Muscle of leg (tissue), 11 donors: ENCODE data around the gene RIMKLA. TPM values are rescaled to one million over a fixed set of nuclear protein-coding genes. Genes with fewer than 3 reads are reported as not detected.

Experiments used
- DNase-seq: peaks from one replicate; pipeline ENCODE4 v3.0.0; 2013
- H3K27ac ChIP-seq: one replicate; pipeline ENCODE4 v1.5.1; 2013; ENCODE audit warnings: mild to moderate bottlenecking, low read length, control low read depth
- H3K27me3 ChIP-seq: one replicate; pipeline ENCODE4 v1.6.1; 2013; ENCODE audit warnings: low read length; ENCODE audit not compliant: control insufficient read depth, insufficient read depth
- H3K36me3 ChIP-seq: one replicate; pipeline ENCODE4 v1.6.1; 2013; ENCODE audit warnings: low read length; ENCODE audit not compliant: control insufficient read depth, insufficient read depth
- H3K4me1 ChIP-seq: one replicate; pipeline ENCODE4 v1.6.1; 2013; ENCODE audit warnings: low read length; ENCODE audit not compliant: control insufficient read depth, insufficient read depth
- H3K4me3 ChIP-seq: one replicate; pipeline ENCODE4 v1.5.1; 2013; ENCODE audit warnings: low read length, control low read depth
- H3K9me3 ChIP-seq: replicated peaks from 2 replicates; pipeline ENCODE4 v1.6.1; 2013; ENCODE audit warnings: low read depth, low read length; ENCODE audit not compliant: control insufficient read depth
- WGBS: methylation state at CpG from one replicate; pipeline ENCODE4 v1.1.5; 2013; ENCODE audit warnings: missing lambda C conversion rate; ENCODE audit not compliant: insufficient coverage; 5-methylcytosine and 5-hydroxymethylcytosine counted together
- polyA plus RNA-seq, 8 donors: library from polyadenylated mRNA; unstranded; fragments of 120-200 nt; gene quantifications; one replicate each; pipeline versions ENCODE4 v1.2.1 to v1.2.3, GENCODE V29; 2013; ENCODE audit warnings: inconsistent platforms in 1 of 8, low replicate concordance in 1 of 8; ENCODE audit not compliant: insufficient read length in 8 of 8, insufficient read depth in 1 of 8
- total RNA-seq: library from RNA; stranded (reverse); fragments of 120-200 nt; gene quantifications from one replicate; pipeline ENCODE4 v1.2.4, GENCODE V29; 2013

Gene RIMKLA
- total and polyA plus RNA-seq, 9 donors, result 0.55 to 2.0 (median 0.91) TPM

DNA sequence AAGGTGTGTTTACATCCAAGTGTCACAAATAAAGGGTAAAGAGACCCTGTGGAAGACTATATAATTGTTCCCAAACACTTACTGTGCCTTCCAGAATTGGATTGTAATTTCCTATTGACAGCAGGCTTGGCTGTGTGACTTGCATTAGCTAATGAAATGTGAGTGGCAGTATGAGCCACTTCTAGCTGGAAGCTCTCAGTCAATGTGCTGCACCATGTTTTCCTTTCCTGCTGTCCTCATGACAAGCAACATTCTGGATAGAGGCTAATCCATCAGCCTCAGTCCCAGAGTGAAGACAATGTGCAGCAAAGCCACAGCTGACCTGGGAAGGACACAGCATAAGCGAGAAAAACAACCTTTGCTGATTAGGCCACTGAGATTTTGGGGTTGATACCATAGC, 39.7 kb upstream of the RIMKLA start:
- Histone ChIP-seq H3K4me1 (peaks cover 2% of the 10 kb centered on the region), H3K9me3 (no peaks in the 10 kb centered on the region), H3K27me3 (no peaks in the 10 kb centered on the region), H3K27ac (no peak overlapping the region), H3K36me3 (no peaks in the 10 kb centered on the region), H3K4me3 (no peak overlapping the region)
- 57% methylated on average over 1 of the region's 1 CpG for WGBS
- DNase-seq, result no peak

DNA sequence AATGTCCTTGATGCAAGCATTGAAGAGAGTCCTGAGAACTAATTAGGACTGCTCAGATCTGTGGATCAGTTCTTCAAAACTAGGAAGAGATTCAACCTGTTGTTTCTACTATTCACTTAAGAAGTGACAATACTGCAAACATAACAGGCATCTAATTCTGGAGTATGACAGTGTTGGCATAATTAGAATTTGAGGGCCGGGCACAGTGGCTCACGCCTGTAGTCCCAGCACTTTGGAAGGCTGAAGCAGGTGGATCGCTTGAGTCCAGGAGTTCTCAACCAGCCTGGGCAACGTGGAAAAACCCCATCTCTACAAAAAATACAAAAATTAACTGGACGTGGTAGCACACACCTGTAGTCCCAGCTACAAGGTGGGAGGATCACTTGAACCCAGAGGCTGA, 37.5 kb upstream of the RIMKLA start:
- H3K27ac ChIP-seq, result no peak overlapping the region
- no CpG with 5 or more reads among the region's 5 CpGs for WGBS

DNA sequence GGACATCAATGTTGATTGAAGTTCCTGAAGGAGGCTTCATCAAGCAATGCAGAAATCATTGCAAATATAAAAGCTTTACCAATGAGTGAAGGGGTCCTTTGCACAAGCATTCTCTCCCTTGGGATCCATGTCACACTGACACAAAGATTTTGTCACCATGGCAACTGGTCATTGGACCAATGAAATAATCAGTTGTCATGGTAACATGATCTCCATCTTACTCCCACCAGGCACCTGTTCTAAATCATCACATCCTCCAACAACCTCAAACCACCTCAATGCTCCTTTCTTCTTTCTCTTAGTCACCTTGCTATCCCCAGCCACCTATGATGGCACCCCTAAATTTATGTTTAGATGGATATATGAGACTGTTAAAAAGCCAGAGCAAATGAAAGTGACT, 32.1 kb upstream of the RIMKLA start:
- no peak overlapping the region for H3K27ac ChIP-seq
- no peaks in the 10 kb centered on the region for H3K4me1 ChIP-seq
- H3K36me3 ChIP-seq, result no peaks in the 10 kb centered on the region
- H3K27me3 ChIP-seq, result peaks cover 2% of the 10 kb centered on the region
- no peak overlapping the region for H3K4me3 ChIP-seq
- H3K9me3 ChIP-seq, result no peaks in the 10 kb centered on the region
- no peak for DNase-seq

More for the DNA sequence above, 37.5 kb upstream of the RIMKLA start:
- Histone ChIP-seq H3K27me3 (no peaks in the 10 kb centered on the region), H3K36me3 (no peaks in the 10 kb centered on the region), H3K4me1 (no peaks in the 10 kb centered on the region), H3K9me3 (no peaks in the 10 kb centered on the region), H3K4me3 (no peak overlapping the region)
- DNase-seq, result no peak

DNA sequence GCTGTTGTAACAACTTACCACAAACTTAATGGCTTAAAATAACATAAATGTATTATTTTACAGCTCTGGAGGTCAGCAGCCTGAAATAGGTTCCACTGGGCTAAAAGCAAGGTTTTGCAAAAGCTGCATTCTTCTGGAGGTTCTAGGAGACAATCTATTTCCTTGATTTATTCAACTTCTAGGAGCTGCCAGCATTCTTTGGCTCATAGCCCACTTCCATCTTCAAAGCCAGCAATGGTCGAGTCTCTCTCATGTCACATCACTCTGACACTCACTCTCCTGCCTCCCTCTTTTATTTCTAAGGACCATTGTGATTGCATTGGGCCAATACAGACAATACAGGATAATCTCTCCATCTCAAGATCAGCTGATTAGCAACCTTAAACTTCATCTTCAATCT, 30.5 kb upstream of the RIMKLA start:
- H3K27me3 ChIP-seq, result peaks cover 2% of the 10 kb centered on the region
- no peak overlapping the region for H3K4me3 ChIP-seq
- H3K4me1 ChIP-seq, result no peaks in the 10 kb centered on the region
- DNase-seq, result no peak
- WGBS, result 15% methylated on average over 1 of the region's 1 CpG
- no peaks in the 10 kb centered on the region for H3K36me3 ChIP-seq
- no peak overlapping the region for H3K27ac ChIP-seq
- H3K9me3 ChIP-seq, result no peaks in the 10 kb centered on the region

DNA sequence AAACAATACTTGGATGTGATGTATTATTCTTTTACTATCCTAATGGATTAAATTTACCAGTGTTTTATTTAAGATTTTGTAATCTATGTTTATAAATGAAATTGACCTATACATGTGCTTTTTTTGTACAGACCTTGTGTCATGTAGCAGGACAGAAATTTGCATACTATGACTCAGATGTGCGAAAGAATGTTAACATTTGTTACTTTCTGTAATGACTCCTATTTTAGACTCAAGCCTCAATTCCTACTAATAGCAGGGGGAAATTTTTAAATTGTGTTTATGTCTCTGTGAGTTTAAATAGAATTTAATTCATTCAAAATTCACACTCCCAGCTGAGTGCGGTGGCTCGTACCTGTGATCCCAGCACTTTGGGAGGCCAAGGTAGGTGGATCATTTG, 21.8 kb upstream of the RIMKLA start:
- DNase-seq, result no peak
- Histone ChIP-seq H3K9me3 (no peaks in the 10 kb centered on the region), H3K27me3 (no peaks in the 10 kb centered on the region), H3K27ac (no peak overlapping the region), H3K4me1 (no peaks in the 10 kb centered on the region), H3K36me3 (no peaks in the 10 kb centered on the region), H3K4me3 (no peak overlapping the region)
- no CpG with 5 or more reads among the region's 3 CpGs for WGBS

DNA sequence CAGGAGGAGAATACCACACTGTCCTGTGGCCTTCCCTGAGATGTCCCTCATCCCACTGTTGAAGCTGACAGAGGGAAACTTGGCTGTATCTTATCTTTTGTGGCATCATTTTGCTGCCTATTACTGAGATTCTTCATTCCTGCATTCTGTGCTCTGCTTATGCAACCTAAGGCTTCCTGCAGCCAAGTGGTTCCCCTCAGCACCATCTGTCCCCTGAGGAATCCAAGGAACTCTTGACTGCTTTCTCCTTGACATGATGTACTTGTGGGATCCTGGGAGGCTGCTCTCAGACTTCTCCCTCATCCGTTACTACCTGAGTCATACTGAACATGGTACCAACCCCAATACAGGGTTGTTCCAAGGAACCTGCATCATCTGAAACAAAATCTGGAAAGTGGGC, 21.1 kb upstream of the RIMKLA start:
- Histone ChIP-seq H3K27ac (no peak overlapping the region), H3K9me3 (no peaks in the 10 kb centered on the region), H3K27me3 (no peaks in the 10 kb centered on the region), H3K4me1 (no peaks in the 10 kb centered on the region), H3K4me3 (no peak overlapping the region), H3K36me3 (no peaks in the 10 kb centered on the region)
- DNase-seq, result no peak
- 20% methylated on average over 1 of the region's 1 CpG for WGBS

DNA sequence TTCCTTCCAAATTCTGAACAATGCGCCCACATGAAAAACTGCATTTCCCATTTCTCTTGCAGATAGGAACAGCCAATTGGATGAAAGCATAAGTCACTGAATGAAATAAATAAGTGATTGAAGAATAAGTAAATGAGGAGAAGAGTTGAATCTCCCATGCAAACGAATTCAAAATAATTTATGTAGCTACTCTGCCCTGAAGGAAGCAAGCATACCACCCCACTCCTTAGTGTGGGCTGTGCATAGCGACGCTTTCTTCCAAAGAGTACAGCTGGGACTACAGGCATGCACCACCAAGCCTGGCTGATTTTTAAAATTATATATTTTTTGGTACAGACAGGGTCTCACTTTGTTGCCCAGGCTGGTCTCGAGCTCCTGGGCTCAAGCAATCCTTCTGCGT, 16.5 kb upstream of the RIMKLA start:
- Histone ChIP-seq H3K9me3 (no peaks in the 10 kb centered on the region), H3K4me3 (no peak overlapping the region), H3K27me3 (peaks cover 2% of the 10 kb centered on the region), H3K36me3 (no peaks in the 10 kb centered on the region), H3K27ac (no peak overlapping the region), H3K4me1 (no peaks in the 10 kb centered on the region)
- DNase-seq, result no peak
- WGBS, result 86% methylated on average over 1 of the region's 6 CpGs

DNA sequence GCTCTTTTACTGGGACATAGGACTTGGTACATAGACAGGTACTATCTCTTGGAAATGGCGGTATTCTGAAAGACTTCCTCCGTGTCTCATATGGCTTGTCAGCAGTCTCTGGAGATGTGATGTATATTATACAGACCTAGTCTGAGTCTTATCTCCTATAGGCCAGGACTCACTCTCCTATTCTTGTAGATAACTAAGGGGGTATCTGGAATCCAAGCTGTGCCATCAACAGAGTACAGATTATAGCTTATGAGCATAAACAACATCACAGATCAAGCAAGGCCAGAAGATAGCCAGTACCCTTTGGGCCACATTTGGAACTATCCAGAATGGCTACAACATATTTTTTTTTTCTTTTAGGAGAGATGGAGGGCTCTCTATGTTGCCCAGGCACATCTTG, 16.1 kb upstream of the RIMKLA start:
- Histone ChIP-seq H3K27me3 (peaks cover 4% of the 10 kb centered on the region), H3K27ac (no peak overlapping the region), H3K4me3 (no peak overlapping the region), H3K36me3 (no peaks in the 10 kb centered on the region), H3K4me1 (no peaks in the 10 kb centered on the region), H3K9me3 (no peaks in the 10 kb centered on the region)
- no CpG with 5 or more reads among the region's 2 CpGs for WGBS
- DNase-seq, result no peak

DNA sequence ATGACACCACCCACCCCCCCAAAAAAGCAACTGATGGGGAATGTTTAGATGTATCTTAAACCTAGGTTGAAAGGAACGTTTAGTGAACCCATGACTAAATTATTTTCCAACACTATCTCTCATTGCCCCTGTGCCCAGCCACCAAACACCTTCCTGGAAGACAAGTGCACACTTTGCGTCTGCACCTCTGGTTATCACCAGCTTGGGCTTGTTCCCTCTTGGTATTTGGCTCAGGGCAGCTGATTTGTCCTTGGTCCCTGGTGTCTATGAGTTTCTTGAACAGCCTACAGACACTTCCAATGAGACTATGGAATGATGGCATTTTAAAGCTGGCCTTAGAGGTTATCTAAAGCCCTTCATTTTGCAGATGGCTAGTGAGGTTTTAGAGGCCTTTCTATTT, 15.5 kb upstream of the RIMKLA start:
- H3K27me3 ChIP-seq, result peaks cover 4% of the 10 kb centered on the region
- no peak for DNase-seq
- H3K36me3 ChIP-seq, result no peaks in the 10 kb centered on the region
- no peak overlapping the region for H3K27ac ChIP-seq
- WGBS, result 100% methylated on average over 1 of the region's 2 CpGs
- H3K9me3 ChIP-seq, result no peaks in the 10 kb centered on the region
- no peak overlapping the region for H3K4me3 ChIP-seq
- no peaks in the 10 kb centered on the region for H3K4me1 ChIP-seq

DNA sequence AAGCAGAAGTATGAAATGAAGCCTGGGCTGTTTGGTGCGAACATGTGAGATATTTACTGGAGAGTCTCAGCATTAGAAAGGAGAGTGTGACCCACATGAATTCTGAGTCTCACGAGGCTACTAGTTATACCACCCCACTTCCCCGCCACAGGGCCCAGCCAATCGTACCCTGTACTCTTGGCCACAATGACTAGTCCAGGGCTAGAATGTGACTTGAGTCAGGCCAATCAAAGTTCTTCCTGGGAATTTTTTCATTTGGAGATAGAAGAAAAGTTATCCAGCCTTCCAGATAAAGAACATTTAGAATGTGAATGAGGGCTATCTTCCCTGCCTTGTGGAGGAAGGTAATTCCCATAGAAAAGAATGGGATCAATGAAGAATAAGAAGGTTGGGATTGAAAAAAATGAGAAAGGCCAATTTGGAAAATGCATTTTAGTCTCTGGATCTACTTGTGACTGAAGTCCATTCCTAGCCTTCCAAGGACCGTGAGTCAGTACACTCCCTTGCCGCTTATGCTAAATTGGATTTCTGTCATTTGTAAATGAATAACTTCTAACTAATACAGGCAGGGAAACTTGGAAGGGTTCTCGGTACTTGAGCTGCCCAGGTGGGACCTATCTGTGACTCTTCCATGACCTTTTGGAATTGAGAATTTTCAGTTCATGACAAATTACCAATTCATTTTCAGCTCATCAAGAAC, 12.3 kb upstream of the RIMKLA start:
- WGBS, result 83% methylated on average over 1 of the region's 7 CpGs

DNA sequence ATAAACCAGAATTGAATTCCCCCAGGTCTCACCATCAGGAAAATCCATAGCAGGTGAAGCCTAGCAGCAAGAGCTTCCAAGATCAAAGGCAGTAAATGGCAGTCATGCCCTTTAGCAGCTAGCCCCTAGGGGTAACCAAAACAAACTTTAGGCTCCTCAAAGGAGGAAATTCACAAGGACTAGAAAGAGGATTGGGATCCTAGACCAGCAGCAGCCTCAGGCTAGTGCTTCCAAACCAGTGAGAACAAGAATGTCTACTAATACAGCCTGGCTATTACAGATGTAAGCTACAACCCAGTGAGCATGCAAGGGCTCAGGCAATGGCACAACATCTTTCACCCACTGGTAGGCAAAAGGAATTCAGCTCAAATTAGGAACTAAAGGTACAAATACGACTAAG, 11.1 kb upstream of the RIMKLA start:
- Histone ChIP-seq H3K9me3 (no peaks in the 10 kb centered on the region), H3K4me1 (no peaks in the 10 kb centered on the region), H3K36me3 (no peaks in the 10 kb centered on the region), H3K27ac (no peak overlapping the region), H3K27me3 (peaks cover 6% of the 10 kb centered on the region), H3K4me3 (no peak overlapping the region)
- no peak for DNase-seq
- WGBS, result 40% methylated on average over 1 of the region's 1 CpG

More for the DNA sequence above, 12.3 kb upstream of the RIMKLA start:
- Histone ChIP-seq H3K4me3 (no peak overlapping the region), H3K36me3 (no peaks in the 10 kb centered on the region), H3K27ac (no peak overlapping the region), H3K27me3 (peaks cover 6% of the 10 kb centered on the region), H3K4me1 (no peaks in the 10 kb centered on the region), H3K9me3 (no peaks in the 10 kb centered on the region)
- no peak for DNase-seq
